Heart left ventricle (tissue), 13 donors: ENCODE data around the gene CRIP2.

Source experiments
- POLR2A ChIP-seq, 2 donors: fragments of 450-650 bp; IDR thresholded peaks; one replicate each; pipeline ENCODE4 v1.6.1; 2017; ENCODE audit warnings: antibody characterized with exemption in 2 of 2, mild to moderate bottlenecking in 2 of 2, moderate library complexity in 2 of 2
- TF ChIP-seq, protein P1 (sequence below), 12 donors: fragments of 200-600 bp; sonication (generic) in 4 of 12; IDR thresholded peaks; one replicate each; pipeline versions ENCODE4 v1.5.0 to v1.8.0; 2018 to 2022; ENCODE audit warnings: antibody characterized with exemption in 12 of 12, mild to moderate bottlenecking in 5 of 12
- donor health status: ischemic (EF 13 %, LVEDD 7.1; RV severe dilation, severe dysfunction).
- donor health status: DM: no; HTN: yes; CAD: no.
- donor health status: DM: no; HTN: no; CAD: no.
- donor health status: ischemic (EF 25% LVEDD 6.9; RV normal size, moderate dysfunction).
- donor health status: ischemic (EF 25% LVEDD 5.7; RV mildly dilated, moderate dysfunction).
- donor health status: ischemic (EF 35%, LVEDD 5.7; RV mildly dilated, moderate dysfunction).
- donor health status: nonischemic (EF 11% LVEDD 7.7; RV severe dilation, severe dysfunction).
- donor health status: DM: yes; HTN: yes; CAD: no.
- donor health status: PGD.
- donor health status: ischemic (EF 29% LVEDD 5.4; RV normal size, mild dysfunction).
- donor health status: nonischemic (EF 23%, LVEDD 6.1; RV moderate dilation, normal function).

DNA sequence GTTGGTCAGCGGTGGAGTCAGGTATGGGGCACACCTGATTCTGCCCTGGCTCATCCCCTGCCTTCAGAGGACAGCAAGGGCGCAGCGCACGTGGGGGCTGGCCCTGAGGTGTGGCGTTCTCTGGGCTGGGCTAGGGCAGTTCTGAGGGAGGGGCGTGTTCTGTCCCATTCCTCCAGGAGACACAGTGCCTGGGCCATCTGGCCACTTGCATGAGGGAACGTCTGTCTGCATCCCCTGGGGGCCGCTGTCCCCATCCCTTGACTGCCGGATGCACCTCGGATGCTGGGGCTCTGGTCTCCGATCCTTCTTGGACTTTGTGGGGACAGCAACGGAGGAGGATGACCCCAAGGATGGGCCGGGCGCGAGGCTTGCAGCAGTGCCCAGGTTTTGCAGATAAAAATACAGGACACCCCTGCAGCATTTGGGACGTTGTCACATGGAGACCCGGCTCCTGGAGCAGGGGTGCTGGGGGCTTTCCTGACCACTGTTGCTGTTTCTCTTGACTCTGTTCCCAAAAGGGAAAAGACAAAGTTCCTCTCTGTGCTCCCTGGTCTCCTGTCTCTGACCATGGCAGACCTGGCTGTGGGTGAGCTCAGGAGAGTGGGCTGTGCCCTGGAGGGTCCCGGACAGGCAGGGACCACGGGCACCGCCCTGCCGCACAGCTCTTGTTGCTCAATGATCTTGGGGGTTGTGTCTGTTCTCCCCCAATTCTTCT, 48.0 kb upstream of the CRIP2 start:
- no peak for TF ChIP-seq POLR2A (IDR thresholded peaks at IDR 0.05)
- TF ChIP-seq, protein P1, sequence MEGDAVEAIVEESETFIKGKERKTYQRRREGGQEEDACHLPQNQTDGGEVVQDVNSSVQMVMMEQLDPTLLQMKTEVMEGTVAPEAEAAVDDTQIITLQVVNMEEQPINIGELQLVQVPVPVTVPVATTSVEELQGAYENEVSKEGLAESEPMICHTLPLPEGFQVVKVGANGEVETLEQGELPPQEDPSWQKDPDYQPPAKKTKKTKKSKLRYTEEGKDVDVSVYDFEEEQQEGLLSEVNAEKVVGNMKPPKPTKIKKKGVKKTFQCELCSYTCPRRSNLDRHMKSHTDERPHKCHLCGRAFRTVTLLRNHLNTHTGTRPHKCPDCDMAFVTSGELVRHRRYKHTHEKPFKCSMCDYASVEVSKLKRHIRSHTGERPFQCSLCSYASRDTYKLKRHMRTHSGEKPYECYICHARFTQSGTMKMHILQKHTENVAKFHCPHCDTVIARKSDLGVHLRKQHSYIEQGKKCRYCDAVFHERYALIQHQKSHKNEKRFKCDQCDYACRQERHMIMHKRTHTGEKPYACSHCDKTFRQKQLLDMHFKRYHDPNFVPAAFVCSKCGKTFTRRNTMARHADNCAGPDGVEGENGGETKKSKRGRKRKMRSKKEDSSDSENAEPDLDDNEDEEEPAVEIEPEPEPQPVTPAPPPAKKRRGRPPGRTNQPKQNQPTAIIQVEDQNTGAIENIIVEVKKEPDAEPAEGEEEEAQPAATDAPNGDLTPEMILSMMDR (IDR thresholded peaks at IDR 0.05) = no peak
